ENCODE data around the gene AKR1B1. TPM values are rescaled to one million over a fixed set of nuclear protein-coding genes. Genes with fewer than 3 reads are reported as not detected.

AKR1B1 gene
- total and polyA plus RNA-seq, 2 of the 13 experiments (the other 11 are each of a cell fraction or from before 2014, with no cell fraction given): 89.9 to 133 TPM

GRCh38 chr7:134447383-134447782, 11.5 kb downstream of the AKR1B1 start:
- DNase-seq (ENCODE audit: low spot score): no peak
- no peak for FAIRE-seq
- POLR2A ChIA-PET: no interaction called here
- no peaks in the 10 kb centered on the region for H3K79me2 ChIP-seq (ENCODE audit: insufficient read depth, low read length)
- H3K36me3 ChIP-seq (replicated peaks in 1 of 2; ENCODE audit: control insufficient read depth in 1 of 2, insufficient read depth in 2 of 2, low read length in 2 of 2): peaks cover 36 to 84% of the 10 kb centered on the region in 2 experiments
- H3K4me1 ChIP-seq (ENCODE audit: insufficient read depth, low read length): no peaks in the 10 kb centered on the region
- in situ Hi-C loops (cut with HindIII; ENCODE audit: extremely low pct_ligation_motif_present, low pct_unique_long_range_greater_than_20kb): no loop called here
- ATAC-seq: no peak
- intact Hi-C loops (cut with micrococcal nuclease; ENCODE audit: unreplicated experiment): no loop called here
- H3K27me3 ChIP-seq (ENCODE audit: control insufficient read depth in 1 of 2, insufficient read depth in 2 of 2, low read length in 2 of 2): no peaks in the 10 kb centered on the region
- no peak overlapping the region for H3K9ac ChIP-seq (ENCODE audit: insufficient read depth, low read depth, low read length)
- no peak overlapping the region for H3K4me3 ChIP-seq (replicated peaks in 1 of 3; ENCODE audit: insufficient read depth in 1 of 3, low read depth in 2 of 3, low read length in 3 of 3)
- H3K9me3 ChIP-seq (ENCODE audit: low read length): no peaks in the 10 kb centered on the region
- no peak overlapping the region for H3K27ac ChIP-seq (ENCODE audit: extremely low read length, insufficient read depth, low read length)
- no peak for TF ChIP-seq SRSF4 (IDR thresholded peaks at IDR 0.05; ENCODE audit: low read depth, low read length, poor library complexity, severe bottlenecking)
- no peak for TF ChIP-seq ZKSCAN1 (IDR thresholded peaks at IDR 0.05; ENCODE audit: low read length)
- TF ChIP-seq, protein P1, sequence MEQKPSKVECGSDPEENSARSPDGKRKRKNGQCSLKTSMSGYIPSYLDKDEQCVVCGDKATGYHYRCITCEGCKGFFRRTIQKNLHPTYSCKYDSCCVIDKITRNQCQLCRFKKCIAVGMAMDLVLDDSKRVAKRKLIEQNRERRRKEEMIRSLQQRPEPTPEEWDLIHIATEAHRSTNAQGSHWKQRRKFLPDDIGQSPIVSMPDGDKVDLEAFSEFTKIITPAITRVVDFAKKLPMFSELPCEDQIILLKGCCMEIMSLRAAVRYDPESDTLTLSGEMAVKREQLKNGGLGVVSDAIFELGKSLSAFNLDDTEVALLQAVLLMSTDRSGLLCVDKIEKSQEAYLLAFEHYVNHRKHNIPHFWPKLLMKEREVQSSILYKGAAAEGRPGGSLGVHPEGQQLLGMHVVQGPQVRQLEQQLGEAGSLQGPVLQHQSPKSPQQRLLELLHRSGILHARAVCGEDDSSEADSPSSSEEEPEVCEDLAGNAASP (CRISPR knock-in tag; IDR thresholded peaks at IDR 0.05; ENCODE audit: borderline replicate concordance): no peak
- no peak for TF ChIP-seq FOXM1 (CRISPR knock-in tag; IDR thresholded peaks at IDR 0.05)
- TF ChIP-seq, protein P2, sequence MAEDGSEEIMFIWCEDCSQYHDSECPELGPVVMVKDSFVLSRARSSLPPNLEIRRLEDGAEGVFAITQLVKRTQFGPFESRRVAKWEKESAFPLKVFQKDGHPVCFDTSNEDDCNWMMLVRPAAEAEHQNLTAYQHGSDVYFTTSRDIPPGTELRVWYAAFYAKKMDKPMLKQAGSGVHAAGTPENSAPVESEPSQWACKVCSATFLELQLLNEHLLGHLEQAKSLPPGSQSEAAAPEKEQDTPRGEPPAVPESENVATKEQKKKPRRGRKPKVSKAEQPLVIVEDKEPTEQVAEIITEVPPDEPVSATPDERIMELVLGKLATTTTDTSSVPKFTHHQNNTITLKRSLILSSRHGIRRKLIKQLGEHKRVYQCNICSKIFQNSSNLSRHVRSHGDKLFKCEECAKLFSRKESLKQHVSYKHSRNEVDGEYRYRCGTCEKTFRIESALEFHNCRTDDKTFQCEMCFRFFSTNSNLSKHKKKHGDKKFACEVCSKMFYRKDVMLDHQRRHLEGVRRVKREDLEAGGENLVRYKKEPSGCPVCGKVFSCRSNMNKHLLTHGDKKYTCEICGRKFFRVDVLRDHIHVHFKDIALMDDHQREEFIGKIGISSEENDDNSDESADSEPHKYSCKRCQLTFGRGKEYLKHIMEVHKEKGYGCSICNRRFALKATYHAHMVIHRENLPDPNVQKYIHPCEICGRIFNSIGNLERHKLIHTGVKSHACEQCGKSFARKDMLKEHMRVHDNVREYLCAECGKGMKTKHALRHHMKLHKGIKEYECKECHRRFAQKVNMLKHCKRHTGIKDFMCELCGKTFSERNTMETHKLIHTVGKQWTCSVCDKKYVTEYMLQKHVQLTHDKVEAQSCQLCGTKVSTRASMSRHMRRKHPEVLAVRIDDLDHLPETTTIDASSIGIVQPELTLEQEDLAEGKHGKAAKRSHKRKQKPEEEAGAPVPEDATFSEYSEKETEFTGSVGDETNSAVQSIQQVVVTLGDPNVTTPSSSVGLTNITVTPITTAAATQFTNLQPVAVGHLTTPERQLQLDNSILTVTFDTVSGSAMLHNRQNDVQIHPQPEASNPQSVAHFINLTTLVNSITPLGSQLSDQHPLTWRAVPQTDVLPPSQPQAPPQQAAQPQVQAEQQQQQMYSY (CRISPR knock-in tag; IDR thresholded peaks at IDR 0.05): no peak
- TF ChIP-seq GZF1 (CRISPR knock-in tag; IDR thresholded peaks at IDR 0.05): no peak
- TF ChIP-seq GTF2F1 (IDR thresholded peaks at IDR 0.05; ENCODE audit: low read length): no peak
- no peak for TF ChIP-seq ZNF850 (CRISPR knock-in tag; conservative IDR thresholded peaks at IDR 0.05)
- TF ChIP-seq ZNF510 (CRISPR knock-in tag; IDR thresholded peaks at IDR 0.05; ENCODE audit: low read depth): no peak
- no peak for TF ChIP-seq TCF7 (IDR thresholded peaks at IDR 0.05; ENCODE audit: low read depth)
- TF ChIP-seq NR2F1 (CRISPR knock-in tag; IDR thresholded peaks at IDR 0.05): no peak
- TF ChIP-seq, protein P3, sequence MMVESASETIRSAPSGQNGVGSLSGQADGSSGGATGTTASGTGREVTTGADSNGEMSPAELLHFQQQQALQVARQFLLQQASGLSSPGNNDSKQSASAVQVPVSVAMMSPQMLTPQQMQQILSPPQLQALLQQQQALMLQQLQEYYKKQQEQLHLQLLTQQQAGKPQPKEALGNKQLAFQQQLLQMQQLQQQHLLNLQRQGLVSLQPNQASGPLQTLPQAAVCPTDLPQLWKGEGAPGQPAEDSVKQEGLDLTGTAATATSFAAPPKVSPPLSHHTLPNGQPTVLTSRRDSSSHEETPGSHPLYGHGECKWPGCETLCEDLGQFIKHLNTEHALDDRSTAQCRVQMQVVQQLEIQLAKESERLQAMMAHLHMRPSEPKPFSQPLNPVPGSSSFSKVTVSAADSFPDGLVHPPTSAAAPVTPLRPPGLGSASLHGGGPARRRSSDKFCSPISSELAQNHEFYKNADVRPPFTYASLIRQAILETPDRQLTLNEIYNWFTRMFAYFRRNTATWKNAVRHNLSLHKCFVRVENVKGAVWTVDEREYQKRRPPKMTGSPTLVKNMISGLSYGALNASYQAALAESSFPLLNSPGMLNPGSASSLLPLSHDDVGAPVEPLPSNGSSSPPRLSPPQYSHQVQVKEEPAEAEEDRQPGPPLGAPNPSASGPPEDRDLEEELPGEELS (CRISPR knock-in tag; IDR thresholded peaks at IDR 0.05): no peak
- TF ChIP-seq ZNF224 (CRISPR knock-in tag; IDR thresholded peaks at IDR 0.05): no peak
- no peak for TF ChIP-seq ISX (CRISPR knock-in tag; conservative IDR thresholded peaks at IDR 0.05)
- TF ChIP-seq ASH2L (IDR thresholded peaks at IDR 0.05; ENCODE audit: insufficient read length, low read depth, low read length): no peak
- H4K20me1 ChIP-seq (ENCODE audit: insufficient read depth, low read length): no peaks in the 10 kb centered on the region
- 90% methylated on average over 7 of the region's 9 CpGs for WGBS (ENCODE audit: low lambda C conversion rate)
- no TSS peak for BruUV-seq (replicated peaks)
- no peak overlapping the region for H3K4me2 ChIP-seq (ENCODE audit: low read depth, low read length)
- no peak overlapping the region for H2AFZ ChIP-seq (ENCODE audit: low read length)
- CTCF ChIA-PET (ENCODE audit: low intra/inter-chr PET ratio, low total read pairs): no interaction called here

All from HepG2 (cell line).